NCI-H2107 (cell line): ENCODE data around the gene PRKG1.

Source experiments
- DNase-seq: peaks from one replicate; lab custom pipeline; 2025; lab: John Stamatoyannopoulos, UW

PRKG1 gene

DNA sequence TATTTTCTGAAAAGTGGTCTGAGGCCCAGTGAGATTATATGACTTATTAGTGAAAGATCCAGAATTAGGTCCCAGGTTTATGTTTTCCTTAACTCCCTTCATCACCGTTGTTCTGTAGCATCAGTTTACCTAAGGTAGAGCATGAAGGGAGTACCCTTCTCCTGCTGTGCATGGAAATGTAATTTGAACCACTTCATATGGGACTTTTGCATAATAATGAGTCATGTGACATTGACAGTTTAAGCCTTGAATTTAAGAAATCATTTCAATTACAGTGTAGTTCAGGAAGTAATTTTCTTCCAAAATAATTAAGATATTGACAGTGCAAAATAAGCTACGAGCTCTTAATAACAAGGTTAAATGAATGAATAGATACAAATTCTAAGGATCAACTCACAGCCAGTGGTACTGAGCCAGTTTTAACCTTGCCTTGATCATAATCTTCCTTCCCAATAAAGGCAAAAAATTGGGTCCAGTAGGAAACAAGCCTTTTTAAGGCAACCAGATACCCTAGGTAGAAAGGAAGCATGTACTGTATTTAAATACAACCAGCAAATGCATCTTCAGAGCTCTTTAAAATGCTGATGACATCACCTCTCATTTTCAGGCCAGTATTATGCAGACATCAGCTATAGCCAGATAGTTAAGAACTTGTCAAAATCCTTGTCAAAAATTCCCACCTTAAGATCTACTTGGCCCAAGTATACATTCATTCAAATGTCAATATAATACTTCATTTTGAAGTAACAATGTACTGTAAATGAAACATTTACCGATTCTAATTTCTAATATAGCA is 1191.0 kb downstream of the PRKG1 start:
- no peak for DNase-seq

- no peak for DNase-seq
Observed at GRCh38 chr10:52266858-52267257, 1192.6 kb downstream of the PRKG1 start.

GRCh38 chr10:52268790-52269189 is 1194.5 kb downstream of the PRKG1 start:
- no peak for DNase-seq

GRCh38 chr10:52269233-52269632 is 1194.9 kb downstream of the PRKG1 start:
- DNase-seq: no peak

DNA sequence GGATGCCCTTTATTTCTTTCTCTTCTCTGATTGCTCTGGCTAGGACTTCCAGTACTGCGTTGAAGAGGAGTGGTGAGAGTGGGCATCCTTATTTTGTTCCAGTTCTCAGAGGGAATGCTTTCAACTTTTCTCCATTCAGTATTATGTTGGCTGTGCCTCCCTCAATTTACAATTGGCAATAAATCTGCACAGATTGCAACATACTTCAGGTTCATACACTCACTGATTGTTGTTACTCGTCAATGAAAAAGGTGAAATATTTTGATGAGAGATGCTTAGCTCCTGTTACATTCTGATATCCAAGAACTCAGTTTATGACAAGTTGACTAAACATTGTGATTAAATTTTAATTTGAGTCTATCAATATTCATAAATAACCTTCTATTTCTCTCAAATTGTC is 1201.9 kb downstream of the PRKG1 start:
- no peak for DNase-seq

GRCh38 chr10:52276986-52277385 is 1202.7 kb downstream of the PRKG1 start:
- DNase-seq: no peak

DNA sequence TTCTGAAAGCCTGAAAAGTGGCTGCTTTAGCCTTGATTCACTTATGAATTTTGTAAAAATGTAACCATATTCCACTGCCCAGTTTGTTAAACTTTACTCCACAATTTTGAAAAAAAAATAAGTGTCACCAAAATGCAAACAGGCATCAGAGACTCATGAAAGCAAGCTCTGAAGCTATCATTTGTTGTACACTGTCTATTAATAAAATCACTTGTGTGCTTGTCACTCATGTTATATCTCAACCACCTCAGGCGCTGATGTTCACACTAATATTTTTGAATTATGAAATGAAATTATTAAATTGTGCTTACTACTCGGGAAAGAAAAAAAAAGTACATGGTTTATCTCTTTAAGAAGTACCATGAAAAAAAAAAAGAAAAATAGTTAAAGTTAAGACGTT is 1205.3 kb downstream of the PRKG1 start:
- DNase-seq: no peak

- no peak for DNase-seq
Observed at GRCh38 chr10:52280051-52280450, 1205.8 kb downstream of the PRKG1 start.

- no peak for DNase-seq
Observed at GRCh38 chr10:52283174-52283573, 1208.9 kb downstream of the PRKG1 start.

- no peak for DNase-seq
Observed at GRCh38 chr10:52284416-52285013, 1210.2 kb downstream of the PRKG1 start.

- DNase-seq: no peak
Observed at GRCh38 chr10:52287866-52288265, 1213.6 kb downstream of the PRKG1 start.

- no peak for DNase-seq
Observed at GRCh38 chr10:52297747-52298146, 1223.5 kb downstream of the PRKG1 start.

DNA sequence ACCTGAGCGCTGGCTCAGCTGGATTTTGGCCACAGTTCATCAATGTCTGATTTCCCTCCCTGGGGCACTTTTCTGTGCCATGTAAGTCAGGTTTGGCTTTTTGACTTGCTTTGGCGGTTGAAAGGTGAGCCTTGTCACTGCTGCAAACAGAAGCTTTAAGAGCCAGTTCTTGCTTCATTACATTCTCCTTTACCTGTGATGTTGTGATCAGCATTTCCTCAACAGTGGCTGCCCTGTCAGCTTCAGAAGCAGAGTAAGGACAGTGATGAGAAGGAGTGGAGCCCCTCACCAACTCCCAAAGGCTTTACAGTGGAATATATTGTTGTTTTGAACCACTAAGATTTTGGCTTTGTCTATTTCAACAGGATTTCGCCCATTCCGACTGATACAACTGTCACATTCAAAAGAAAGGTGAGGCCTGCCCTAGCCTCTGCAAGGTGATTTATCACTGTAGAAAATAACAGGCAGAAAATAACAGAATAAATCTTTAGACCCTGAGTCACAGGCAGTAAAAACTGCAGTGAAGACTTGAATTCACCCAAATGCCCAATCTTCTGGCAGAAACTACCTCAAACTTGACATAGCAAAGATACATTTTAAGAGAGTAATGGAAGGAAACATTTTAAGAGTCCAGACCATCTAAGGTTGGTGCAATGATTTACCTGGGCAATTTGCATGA is 1226.5 kb downstream of the PRKG1 start:
- no peak for DNase-seq

- DNase-seq: no peak
Observed at GRCh38 chr10:52308251-52309031, 1234.2 kb downstream of the PRKG1 start.

DNA sequence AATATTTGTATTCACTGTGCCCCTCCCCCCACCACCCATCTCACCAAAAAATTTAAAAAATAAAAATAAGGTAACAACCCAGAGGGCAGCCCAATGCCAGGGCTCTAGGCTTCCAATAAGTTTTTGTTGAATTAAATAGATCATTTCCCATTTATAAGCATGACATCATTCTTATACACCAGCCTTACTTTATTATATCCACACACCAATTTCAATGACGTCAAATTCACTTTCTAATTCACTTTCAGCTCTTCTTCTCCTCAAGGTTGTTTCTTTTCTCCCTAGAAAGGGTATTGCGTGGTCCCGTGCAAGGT is 1238.6 kb downstream of the PRKG1 start:
- DNase-seq: no peak

DNA sequence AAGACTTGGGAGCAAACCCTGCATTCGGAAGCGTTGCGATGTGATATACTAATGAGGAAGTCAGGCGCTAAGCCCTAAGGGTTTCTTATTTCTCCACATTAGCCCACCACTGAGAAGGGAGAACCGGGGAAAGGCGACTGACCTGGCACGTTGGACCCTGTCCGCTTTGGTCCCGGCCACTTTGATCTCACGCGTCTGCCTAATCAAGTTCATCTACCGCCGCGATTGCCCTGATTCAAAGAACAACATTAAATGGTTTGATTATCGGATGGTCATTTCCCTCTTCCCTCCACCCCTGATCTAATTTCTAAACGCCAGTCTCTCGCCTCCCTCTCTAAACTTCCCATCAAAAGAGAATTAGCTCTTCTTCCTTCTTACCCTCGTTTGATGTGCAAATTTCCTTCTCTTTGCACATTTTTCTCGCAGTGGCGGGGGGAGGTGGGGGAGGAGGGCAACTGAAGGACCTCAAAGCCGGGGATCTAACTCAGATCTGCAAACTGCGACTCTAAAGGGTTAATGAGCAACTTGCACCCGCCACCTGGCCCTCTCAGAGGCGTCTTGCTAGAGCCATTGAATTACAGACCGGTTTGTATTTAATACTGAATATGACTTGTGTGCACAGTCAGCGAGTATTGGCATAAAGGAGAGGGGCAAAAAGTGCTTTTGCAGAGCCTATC is 1239.1 kb downstream of the PRKG1 start:
- DNase-seq: no peak

- DNase-seq: no peak
Observed at GRCh38 chr10:52313933-52314821, 1239.9 kb downstream of the PRKG1 start, which contains the start of gene DKK1. Gene DKK1 (plus strand): TSS chr10:52314281. CDS start chr10:52314435, 154 bp downstream.

- no peak for DNase-seq
Observed at GRCh38 chr10:52314822-52315552, 1240.7 kb downstream of the PRKG1 start.

DNA sequence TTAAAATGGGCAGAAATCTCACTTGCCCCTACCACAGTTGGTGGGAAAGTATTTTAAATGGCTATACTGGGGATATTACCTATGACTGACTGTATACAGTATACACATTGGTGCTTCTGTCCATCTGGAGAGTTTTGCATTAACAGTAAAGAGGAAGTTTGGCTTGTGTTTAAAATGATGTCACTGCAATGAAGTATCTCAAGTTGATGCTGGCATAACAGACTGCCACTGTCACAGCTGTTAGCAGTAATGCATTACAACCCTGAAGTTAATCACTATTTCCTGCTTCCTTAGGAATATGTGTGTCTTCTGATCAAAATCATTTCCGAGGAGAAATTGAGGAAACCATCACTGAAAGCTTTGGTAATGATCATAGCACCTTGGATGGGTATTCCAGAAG is 1241.7 kb downstream of the PRKG1 start:
- DNase-seq: no peak

DNA sequence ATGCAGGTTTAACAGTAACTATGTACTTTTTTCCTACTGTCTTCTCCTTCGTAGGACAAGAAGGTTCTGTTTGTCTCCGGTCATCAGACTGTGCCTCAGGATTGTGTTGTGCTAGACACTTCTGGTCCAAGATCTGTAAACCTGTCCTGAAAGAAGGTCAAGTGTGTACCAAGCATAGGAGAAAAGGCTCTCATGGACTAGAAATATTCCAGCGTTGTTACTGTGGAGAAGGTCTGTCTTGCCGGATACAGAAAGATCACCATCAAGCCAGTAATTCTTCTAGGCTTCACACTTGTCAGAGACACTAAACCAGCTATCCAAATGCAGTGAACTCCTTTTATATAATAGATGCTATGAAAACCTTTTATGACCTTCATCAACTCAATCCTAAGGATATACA is 1242.2 kb downstream of the PRKG1 start:
- no peak for DNase-seq
